ENCODE results near the gene PLCL1.

Gene PLCL1

DNA sequence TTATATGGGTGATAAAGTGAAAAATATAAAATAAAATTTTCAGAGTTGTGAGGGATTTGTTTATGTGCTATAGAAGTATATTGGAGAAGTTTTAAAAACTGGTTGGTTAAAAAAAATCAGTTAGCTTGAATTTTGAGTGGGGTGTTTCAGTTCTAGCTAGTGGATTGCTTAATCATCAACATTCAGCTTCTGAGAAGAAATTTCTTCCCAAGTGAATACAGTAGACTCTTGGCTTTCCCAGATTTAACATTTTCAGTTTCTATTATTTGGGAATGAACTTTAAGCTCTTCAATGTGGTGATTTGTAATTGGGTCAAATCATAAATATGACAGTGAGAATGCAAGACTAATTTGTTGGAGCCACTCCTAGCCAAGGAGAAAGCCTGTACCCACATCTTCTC lies 120.8 kb downstream of the PLCL1 start:
- Histone ChIP-seq H2AFZ (ENCODE audit: low read length) (no peak overlapping the region), H3K4me3 (ENCODE audit: low read depth, low read length, poor library complexity, severe bottlenecking) (no peak overlapping the region), H3K36me3 (ENCODE audit: insufficient read depth, low read length) (no peaks in the 10 kb centered on the region), H3F3A (ENCODE audit: insufficient read depth, low read length) (no peaks in the 10 kb centered on the region), H3K4me1 (ENCODE audit: insufficient read depth, low read length, severe bottlenecking) (no peaks in the 10 kb centered on the region), H3K79me2 (ENCODE audit: insufficient read depth, low read length) (no peaks in the 10 kb centered on the region), H3K27me3 (ENCODE audit: insufficient read depth, low read length) (no peaks in the 10 kb centered on the region), H3K4me2 (ENCODE audit: low read length) (no peak overlapping the region), H3K27ac (ENCODE audit: low read depth, low read length, poor library complexity, severe bottlenecking) (no peak overlapping the region), H4K20me1 (ENCODE audit: insufficient read depth, low read length) (no peaks in the 10 kb centered on the region), H3K9ac (ENCODE audit: low read length) (no peak overlapping the region), H3K9me2 (ENCODE audit: low read depth, low read length) (no peaks in the 10 kb centered on the region), H3K9me3 (ENCODE audit: low read length) (no peaks in the 10 kb centered on the region)
- TF ChIP-seq EZH2 (IDR thresholded peaks at IDR 0.05; ENCODE audit: borderline replicate concordance, low read length), result no peak
- TF ChIP-seq, protein P1, sequence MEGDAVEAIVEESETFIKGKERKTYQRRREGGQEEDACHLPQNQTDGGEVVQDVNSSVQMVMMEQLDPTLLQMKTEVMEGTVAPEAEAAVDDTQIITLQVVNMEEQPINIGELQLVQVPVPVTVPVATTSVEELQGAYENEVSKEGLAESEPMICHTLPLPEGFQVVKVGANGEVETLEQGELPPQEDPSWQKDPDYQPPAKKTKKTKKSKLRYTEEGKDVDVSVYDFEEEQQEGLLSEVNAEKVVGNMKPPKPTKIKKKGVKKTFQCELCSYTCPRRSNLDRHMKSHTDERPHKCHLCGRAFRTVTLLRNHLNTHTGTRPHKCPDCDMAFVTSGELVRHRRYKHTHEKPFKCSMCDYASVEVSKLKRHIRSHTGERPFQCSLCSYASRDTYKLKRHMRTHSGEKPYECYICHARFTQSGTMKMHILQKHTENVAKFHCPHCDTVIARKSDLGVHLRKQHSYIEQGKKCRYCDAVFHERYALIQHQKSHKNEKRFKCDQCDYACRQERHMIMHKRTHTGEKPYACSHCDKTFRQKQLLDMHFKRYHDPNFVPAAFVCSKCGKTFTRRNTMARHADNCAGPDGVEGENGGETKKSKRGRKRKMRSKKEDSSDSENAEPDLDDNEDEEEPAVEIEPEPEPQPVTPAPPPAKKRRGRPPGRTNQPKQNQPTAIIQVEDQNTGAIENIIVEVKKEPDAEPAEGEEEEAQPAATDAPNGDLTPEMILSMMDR (IDR thresholded peaks at IDR 0.05; ENCODE audit: low read length), result no peak

DNA sequence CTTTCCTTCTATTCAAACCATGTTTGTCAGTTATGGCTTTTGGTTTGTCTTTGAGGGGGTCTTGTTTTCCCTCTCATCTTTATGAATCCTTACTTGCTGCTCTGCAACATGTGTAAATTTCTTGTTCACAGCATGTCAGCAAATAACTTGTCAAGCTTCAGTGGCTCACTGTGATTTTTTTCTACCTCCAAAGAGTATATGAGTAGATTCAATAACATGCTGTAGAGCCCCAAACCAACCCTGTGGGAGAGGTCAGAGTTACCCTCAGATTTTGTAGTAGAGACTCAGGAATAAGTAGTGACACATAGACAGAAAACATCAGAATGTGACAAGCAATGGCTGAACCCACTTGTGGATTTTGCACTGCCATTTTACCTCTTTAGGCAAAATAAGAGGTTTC lies 121.6 kb downstream of the PLCL1 start:
- Histone ChIP-seq H3K4me3 (ENCODE audit: low read depth, low read length, poor library complexity, severe bottlenecking) (no peak overlapping the region), H3K4me1 (ENCODE audit: insufficient read depth, low read length, severe bottlenecking) (no peaks in the 10 kb centered on the region), H3K79me2 (ENCODE audit: insufficient read depth, low read length) (no peaks in the 10 kb centered on the region), H3F3A (ENCODE audit: insufficient read depth, low read length) (no peaks in the 10 kb centered on the region), H3K9ac (ENCODE audit: low read length) (no peak overlapping the region), H3K27me3 (ENCODE audit: insufficient read depth, low read length) (no peaks in the 10 kb centered on the region), H3K27ac (ENCODE audit: low read depth, low read length, poor library complexity, severe bottlenecking) (no peak overlapping the region), H3K9me3 (ENCODE audit: low read length) (no peaks in the 10 kb centered on the region), H3K36me3 (ENCODE audit: insufficient read depth, low read length) (no peaks in the 10 kb centered on the region), H3K9me2 (ENCODE audit: low read depth, low read length) (no peaks in the 10 kb centered on the region), H4K20me1 (ENCODE audit: insufficient read depth, low read length) (no peaks in the 10 kb centered on the region), H3K4me2 (ENCODE audit: low read length) (no peak overlapping the region), H2AFZ (ENCODE audit: low read length) (no peak overlapping the region)
- no peak for TF ChIP-seq EZH2 (IDR thresholded peaks at IDR 0.05; ENCODE audit: borderline replicate concordance, low read length)
- TF ChIP-seq, protein P1 (IDR thresholded peaks at IDR 0.05; ENCODE audit: low read length), result no peak

DNA sequence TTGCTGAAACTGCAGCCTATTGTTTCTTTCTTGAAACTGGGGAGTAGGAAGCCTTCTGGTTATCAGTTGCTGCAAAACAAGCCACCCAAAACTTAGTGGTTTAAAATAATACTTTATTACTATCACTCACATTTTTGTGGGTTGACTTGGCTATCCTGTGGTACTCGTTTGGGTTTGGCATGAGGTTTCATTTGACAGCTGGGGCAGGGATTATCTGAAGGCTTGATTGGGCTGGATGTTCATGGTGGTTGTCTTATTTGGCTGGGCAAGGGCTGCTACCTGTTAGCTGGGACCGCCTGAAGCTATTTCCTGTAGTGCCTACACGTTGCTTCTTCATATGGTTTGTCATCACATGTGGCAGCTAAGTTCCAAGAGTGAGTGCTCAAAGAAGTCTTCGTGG lies 122.3 kb downstream of the PLCL1 start:
- Histone ChIP-seq H3K4me1 (ENCODE audit: insufficient read depth, low read length, severe bottlenecking) (no peaks in the 10 kb centered on the region), H3K9ac (ENCODE audit: low read length) (no peak overlapping the region), H3K9me2 (ENCODE audit: low read depth, low read length) (no peaks in the 10 kb centered on the region), H3F3A (ENCODE audit: insufficient read depth, low read length) (no peaks in the 10 kb centered on the region), H3K27ac (ENCODE audit: low read depth, low read length, poor library complexity, severe bottlenecking) (no peak overlapping the region), H3K4me3 (ENCODE audit: low read depth, low read length, poor library complexity, severe bottlenecking) (no peak overlapping the region), H3K36me3 (ENCODE audit: insufficient read depth, low read length) (no peaks in the 10 kb centered on the region), H3K79me2 (ENCODE audit: insufficient read depth, low read length) (no peaks in the 10 kb centered on the region), H4K20me1 (ENCODE audit: insufficient read depth, low read length) (no peaks in the 10 kb centered on the region), H2AFZ (ENCODE audit: low read length) (no peak overlapping the region), H3K9me3 (ENCODE audit: low read length) (no peaks in the 10 kb centered on the region), H3K27me3 (ENCODE audit: insufficient read depth, low read length) (no peaks in the 10 kb centered on the region), H3K4me2 (ENCODE audit: low read length) (no peak overlapping the region)
- no peak for TF ChIP-seq EZH2 (IDR thresholded peaks at IDR 0.05; ENCODE audit: borderline replicate concordance, low read length)
- TF ChIP-seq, protein P1 (IDR thresholded peaks at IDR 0.05; ENCODE audit: low read length), result no peak
